HG02623 (cell line): Measurements from ENCODE around the gene ACP7.
"Not testable (repeated sequence)": the region's sequence is repeated elsewhere in the genome, so short reads cannot be mapped to it uniquely, and the experiment has no call there.

Source experiments
- ATAC-seq: cut with Tn5 transposase; IDR thresholded peaks from one replicate; pipeline ENCODE4 v1.9.1; 2021; ENCODE audit warnings: moderate library complexity; ENCODE audit not compliant: unreplicated experiment

ACP7 gene

GRCh38 chr19:39077323-39077722 lies 6.8 kb upstream of the ACP7 start:
- ATAC-seq = no peak

GRCh38 chr19:39078436-39079200 lies 5.5 kb upstream of the ACP7 start:
- no peak for ATAC-seq

- no peak for ATAC-seq
Observed at GRCh38 chr19:39080431-39080830, 3.7 kb upstream of the ACP7 start.

DNA sequence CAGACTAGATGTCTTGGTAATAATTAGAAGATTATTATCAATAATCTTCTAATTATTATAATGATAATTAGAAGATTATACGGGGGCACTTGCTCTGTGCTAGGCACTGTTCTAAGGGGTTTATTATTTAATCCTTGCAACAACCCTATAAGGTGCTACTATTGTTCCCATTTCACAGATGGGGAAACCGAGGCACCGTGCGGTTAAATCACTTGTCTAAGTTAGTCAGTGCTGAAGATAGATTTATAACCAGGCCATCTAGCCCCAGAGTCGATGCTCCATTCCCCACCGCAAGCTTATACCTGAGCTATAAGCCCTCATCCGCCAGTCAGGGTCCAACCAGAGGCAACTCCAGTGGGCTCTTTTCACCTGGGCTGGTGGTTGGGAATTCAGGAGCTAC lies 2.0 kb upstream of the ACP7 start:
- no peak for ATAC-seq

DNA sequence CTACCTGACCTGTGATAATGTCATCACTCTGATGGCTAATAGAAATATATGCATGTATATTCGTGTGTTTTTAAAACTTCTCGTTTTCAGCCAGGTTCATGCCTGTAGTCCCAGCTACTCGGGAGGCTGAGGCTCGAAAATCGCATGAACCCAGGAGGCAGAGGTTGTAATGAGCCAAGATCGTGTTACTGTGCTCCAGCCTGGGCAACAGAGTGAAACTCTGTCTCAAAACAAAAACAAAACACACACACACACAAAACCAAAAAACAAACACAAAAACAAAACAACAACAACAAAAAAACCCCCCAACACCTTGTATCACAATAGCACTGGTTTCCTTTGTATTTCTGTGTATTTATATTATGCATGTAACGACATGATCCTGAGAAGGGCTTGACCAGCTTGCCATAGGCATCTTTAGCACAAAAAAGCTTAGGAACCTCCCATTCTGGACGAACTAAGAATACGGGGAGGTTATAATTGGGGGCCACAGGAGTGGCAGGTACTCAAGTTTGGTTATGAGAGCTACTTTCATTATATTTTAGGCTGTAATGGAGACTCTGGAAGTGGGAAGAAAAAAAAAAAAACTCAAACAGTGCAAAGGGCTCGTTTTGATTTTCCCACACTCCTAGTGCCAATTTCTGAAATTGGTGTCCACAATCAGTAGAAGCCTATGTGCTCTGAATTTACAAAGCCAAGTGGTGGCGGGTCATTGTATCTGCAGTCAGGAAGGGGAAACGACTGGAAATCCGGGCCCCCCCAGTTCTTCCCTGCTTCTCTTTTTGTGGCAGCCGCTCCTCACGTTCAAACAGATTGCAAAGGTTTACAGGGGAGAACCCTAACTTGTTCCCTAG lies 1.2 kb upstream of the ACP7 start:
- ATAC-seq = no peak

- ATAC-seq = no peak
Observed at GRCh38 chr19:39083599-39083982, 577 bp upstream of the ACP7 start.

GRCh38 chr19:39084732-39085080 lies 538 bp downstream of the ACP7 start:
- no peak for ATAC-seq

- ATAC-seq = no peak
Observed at GRCh38 chr19:39085392-39085791, 1.2 kb downstream of the ACP7 start.

DNA sequence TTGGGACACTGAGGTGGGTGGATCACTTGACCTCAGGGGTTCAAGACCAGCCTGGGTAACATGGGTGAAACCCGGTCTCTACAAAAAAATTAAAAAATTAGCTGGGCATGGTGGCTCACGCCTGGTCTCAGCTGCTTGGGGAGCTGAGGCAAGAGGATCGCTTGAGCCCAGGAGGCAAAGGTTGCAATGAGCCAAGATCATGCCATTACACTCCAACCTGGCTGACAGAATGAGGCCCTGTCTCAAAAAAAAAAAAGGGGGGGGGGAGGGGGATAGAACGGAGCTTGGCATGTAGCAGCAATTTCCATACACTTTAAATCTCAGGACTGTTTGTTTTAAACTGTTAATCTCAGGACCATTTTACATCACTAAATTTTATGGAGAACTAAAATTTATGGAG lies 2.2 kb downstream of the ACP7 start:
- no peak for ATAC-seq

GRCh38 chr19:39087907-39088686 lies 3.9 kb downstream of the ACP7 start:
- no peak for ATAC-seq

- ATAC-seq = not testable (repeated sequence)
Observed at GRCh38 chr19:39090016-39090415, 5.8 kb downstream of the ACP7 start.

GRCh38 chr19:39090881-39091280 lies 6.7 kb downstream of the ACP7 start:
- no peak for ATAC-seq

- not testable (repeated sequence) for ATAC-seq
Observed at GRCh38 chr19:39095799-39096540, 11.8 kb downstream of the ACP7 start.

DNA sequence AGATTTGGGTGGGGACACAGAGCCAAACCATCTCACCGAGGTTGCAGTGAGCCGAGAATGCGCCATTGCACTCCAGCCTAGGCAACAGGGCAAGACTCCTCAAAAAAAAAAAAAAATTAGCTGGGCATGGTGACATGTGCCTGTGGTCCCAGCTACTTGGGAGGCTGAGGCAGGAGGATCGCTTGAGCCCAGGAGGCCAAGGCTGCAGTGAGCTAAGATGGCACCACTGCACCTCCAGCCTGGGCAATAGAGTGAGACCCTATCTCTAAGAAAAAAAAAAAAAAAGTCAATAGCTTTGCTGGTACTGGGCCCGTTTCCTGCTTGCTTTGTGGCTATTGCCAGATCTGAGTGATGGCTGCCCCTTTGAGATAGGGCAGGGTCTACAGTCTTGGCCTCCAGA lies 13.1 kb downstream of the ACP7 start:
- ATAC-seq = no peak

- no peak for ATAC-seq
Observed at GRCh38 chr19:39097721-39098120, 13.6 kb downstream of the ACP7 start.

DNA sequence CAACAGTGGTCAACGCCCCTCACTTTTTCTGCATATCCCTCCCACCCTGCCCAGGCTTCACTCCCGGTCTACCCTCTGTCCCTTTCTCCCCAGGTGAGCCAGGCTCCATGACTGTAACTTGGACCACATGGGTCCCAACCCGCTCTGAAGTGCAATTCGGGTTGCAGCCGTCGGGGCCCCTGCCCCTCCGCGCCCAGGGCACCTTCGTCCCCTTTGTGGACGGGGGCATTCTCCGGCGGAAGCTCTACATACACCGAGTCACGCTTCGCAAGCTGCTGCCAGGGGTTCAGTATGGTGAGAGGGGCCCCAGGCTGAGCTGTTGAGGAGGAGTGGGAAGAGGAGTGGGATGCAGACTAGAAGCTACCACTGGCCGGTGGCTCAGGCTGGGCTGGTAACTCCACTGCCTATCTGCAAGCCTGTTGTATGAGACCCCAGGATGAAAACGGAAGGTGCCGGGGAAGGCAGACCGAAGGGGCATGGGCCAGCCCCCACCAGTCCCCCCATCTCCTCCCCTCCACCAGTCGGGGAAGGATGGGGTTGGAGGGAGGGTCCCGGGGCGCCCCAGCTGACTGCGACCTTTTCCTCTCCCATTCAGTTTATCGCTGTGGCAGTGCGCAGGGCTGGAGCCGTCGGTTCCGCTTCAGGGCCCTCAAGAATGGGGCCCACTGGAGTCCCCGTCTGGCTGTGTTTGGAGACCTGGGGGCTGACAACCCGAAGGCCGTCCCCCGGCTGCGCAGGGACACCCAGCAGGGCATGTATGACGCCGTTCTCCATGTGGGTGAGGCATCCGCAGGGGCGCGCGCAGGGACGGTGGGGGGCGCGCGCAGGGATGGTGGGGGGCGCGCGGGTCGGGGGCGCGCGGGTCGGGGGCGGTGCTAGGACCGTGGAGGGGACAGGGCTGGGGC lies 14.4 kb downstream of the ACP7 start:
- no peak for ATAC-seq

DNA sequence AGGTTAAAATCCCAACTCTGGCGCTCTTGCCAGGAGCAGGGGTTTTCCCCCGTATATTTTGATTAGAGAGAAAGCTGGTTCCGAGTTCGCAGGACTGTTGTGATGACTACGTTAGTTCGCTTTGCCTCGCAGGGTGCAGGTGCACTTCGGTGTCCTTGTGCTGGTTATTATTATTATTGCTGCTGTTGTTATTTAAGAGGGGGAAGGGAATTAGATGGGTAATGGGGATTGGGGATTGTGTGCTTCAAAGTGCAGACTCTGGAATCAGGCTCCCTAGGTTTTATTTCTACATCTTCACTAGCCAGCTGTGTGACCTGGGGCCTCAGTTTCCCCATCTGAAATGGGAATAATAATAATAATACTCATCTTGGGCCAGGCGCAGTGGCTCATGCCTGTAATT lies 15.2 kb downstream of the ACP7 start:
- ATAC-seq = no peak

GRCh38 chr19:39100500-39101166 lies 16.5 kb downstream of the ACP7 start:
- ATAC-seq = no peak

GRCh38 chr19:39103151-39103550 lies 19.0 kb downstream of the ACP7 start:
- ATAC-seq = no peak
